ENCODE data around the gene TOX3. TPM values are rescaled to one million over a fixed set of nuclear protein-coding genes. Genes with fewer than 3 reads are reported as not detected.

The TOX3 gene
- total RNA-seq, 1 experiment from 2014 or later: 29.4 TPM

DNA sequence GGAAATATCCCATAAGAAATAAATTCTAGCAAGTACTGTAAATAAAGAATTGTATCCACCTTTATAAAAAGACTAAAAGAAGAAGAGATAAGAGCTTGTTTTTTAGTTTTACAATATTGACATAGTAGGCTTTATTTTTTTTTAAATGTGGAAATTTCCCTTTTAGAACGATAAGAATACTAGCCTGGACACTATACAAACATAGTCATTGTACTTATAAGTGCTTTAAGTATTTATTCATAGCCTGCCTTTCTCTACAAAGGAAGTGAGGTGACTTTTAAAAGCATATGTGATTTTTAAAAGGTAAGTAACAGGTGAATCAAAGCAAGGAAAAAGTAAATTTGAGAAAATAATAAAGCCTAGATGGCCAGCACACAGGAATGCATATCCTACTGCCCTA is 17.7 kb downstream of the TOX3 start:
- Mint-ChIP-seq H3K27me3 (ENCODE audit: unreplicated experiment) (no peaks in the 10 kb centered on the region), H3K4me3 (ENCODE audit: low read depth, unreplicated experiment) (no peak overlapping the region), H3K27ac (ENCODE audit: unreplicated experiment) (no peak overlapping the region), H3K4me1 (ENCODE audit: low read depth, unreplicated experiment) (peaks cover 15% of the 10 kb centered on the region), H3K9me3 (ENCODE audit: low read depth, unreplicated experiment) (peaks cover 3% of the 10 kb centered on the region), H3K36me3 (ENCODE audit: insufficient read depth, unreplicated experiment) (no peaks in the 10 kb centered on the region)
- DNase-seq: no peak
- intact Hi-C loops (cut with micrococcal nuclease; ENCODE audit: unreplicated experiment): no loop called here
- BruUV-seq (replicated peaks): no TSS peak
- TF ChIP-seq, protein P1, sequence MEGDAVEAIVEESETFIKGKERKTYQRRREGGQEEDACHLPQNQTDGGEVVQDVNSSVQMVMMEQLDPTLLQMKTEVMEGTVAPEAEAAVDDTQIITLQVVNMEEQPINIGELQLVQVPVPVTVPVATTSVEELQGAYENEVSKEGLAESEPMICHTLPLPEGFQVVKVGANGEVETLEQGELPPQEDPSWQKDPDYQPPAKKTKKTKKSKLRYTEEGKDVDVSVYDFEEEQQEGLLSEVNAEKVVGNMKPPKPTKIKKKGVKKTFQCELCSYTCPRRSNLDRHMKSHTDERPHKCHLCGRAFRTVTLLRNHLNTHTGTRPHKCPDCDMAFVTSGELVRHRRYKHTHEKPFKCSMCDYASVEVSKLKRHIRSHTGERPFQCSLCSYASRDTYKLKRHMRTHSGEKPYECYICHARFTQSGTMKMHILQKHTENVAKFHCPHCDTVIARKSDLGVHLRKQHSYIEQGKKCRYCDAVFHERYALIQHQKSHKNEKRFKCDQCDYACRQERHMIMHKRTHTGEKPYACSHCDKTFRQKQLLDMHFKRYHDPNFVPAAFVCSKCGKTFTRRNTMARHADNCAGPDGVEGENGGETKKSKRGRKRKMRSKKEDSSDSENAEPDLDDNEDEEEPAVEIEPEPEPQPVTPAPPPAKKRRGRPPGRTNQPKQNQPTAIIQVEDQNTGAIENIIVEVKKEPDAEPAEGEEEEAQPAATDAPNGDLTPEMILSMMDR (IDR thresholded peaks at IDR 0.05; ENCODE audit: unreplicated experiment): no peak
- CTCF ChIA-PET: interaction anchor here (0.9 to 1.0 kb wide), 2 partner anchors 22 to 386 kb away, joined by 3 read pairs; no protein-coding TSS in a partner anchor

DNA sequence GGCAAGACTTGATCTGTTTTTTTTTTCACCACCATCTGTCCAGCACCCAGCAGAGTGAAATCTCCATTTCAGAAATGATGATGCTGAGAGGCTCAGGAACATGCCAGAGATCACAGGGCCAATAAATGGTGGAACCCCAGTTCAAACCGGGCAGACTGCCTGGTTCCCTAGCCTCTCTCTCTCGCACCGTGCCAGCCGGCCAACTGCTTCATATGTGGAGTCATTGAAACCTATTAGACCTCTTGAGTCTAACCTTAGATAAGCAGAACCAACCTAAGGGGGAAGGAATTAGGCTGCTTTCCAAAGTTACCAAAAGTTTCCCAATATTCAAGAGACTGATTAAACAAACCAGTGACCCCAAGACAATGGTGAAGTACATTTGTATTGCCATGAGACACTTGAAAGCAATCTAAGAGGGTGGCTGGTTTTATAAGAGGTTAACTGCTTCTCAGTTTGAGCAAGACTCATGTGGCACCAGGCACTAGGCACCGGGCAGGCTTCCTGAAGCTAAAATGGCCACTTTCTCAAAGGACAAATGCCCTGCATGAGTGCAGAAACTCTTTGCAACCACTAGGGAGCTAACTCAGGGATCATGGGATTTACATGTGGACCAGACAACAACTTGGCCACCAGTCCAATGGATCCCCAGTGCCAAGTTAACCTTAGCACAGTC is 18.4 kb downstream of the TOX3 start:
- peak; percentile 39 for DNase-seq
- Mint-ChIP-seq H3K4me1 (ENCODE audit: low read depth, unreplicated experiment) (peaks cover 15% of the 10 kb centered on the region), H3K36me3 (ENCODE audit: insufficient read depth, unreplicated experiment) (no peaks in the 10 kb centered on the region), H3K27me3 (ENCODE audit: unreplicated experiment) (no peaks in the 10 kb centered on the region), H3K4me3 (ENCODE audit: low read depth, unreplicated experiment) (no peak overlapping the region), H3K9me3 (ENCODE audit: low read depth, unreplicated experiment) (peaks cover 3% of the 10 kb centered on the region), H3K27ac (ENCODE audit: unreplicated experiment) (no peak overlapping the region)
- BruUV-seq (replicated peaks): no TSS peak
- TF ChIP-seq, protein P1 (IDR thresholded peaks at IDR 0.05; ENCODE audit: unreplicated experiment): no peak
- intact Hi-C loops (cut with micrococcal nuclease; ENCODE audit: unreplicated experiment): no loop called here
- CTCF ChIA-PET: interaction anchor here (0.9 to 1.0 kb wide), 2 partner anchors 22 to 387 kb away, joined by 3 read pairs; no protein-coding TSS in a partner anchor

DNA sequence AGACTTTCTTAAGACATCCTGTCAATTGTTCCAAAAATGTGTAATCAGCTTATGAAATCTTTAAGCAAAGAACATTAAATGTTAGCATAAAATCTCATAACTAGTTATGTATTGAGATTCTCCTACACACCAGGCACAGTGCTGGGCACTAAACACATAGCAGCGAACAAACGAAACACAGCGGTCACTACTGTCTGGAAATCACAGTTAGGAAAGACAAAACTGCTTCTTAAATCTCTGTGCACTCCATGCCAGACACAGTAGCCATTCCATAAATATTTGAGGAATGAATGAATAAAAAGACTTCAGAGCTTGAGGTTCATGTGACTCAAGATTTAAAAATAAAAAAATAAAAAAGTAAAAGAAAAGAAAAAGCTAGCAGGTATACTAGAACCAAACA is 20.1 kb downstream of the TOX3 start:
- Mint-ChIP-seq H3K4me1 (ENCODE audit: low read depth, unreplicated experiment) (peaks cover 15% of the 10 kb centered on the region), H3K36me3 (ENCODE audit: insufficient read depth, unreplicated experiment) (no peaks in the 10 kb centered on the region), H3K4me3 (ENCODE audit: low read depth, unreplicated experiment) (no peak overlapping the region), H3K9me3 (ENCODE audit: low read depth, unreplicated experiment) (peaks cover 7% of the 10 kb centered on the region), H3K27me3 (ENCODE audit: unreplicated experiment) (no peaks in the 10 kb centered on the region), H3K27ac (ENCODE audit: unreplicated experiment) (no peak overlapping the region)
- CTCF ChIA-PET: no interaction called here
- no peak for DNase-seq
- no TSS peak for BruUV-seq (replicated peaks)
- TF ChIP-seq, protein P1 (IDR thresholded peaks at IDR 0.05; ENCODE audit: unreplicated experiment): no peak
- intact Hi-C loops (cut with micrococcal nuclease; ENCODE audit: unreplicated experiment): no loop called here

GRCh38 chr16:52526116-52526828 is 20.7 kb downstream of the TOX3 start:
- CTCF ChIA-PET: no interaction called here
- H3K4me1 Mint-ChIP-seq (ENCODE audit: low read depth, unreplicated experiment): peaks cover 15% of the 10 kb centered on the region
- no peak overlapping the region for H3K27ac Mint-ChIP-seq (ENCODE audit: unreplicated experiment)
- TF ChIP-seq, protein P1 (IDR thresholded peaks at IDR 0.05; ENCODE audit: unreplicated experiment): no peak
- no peaks in the 10 kb centered on the region for H3K27me3 Mint-ChIP-seq (ENCODE audit: unreplicated experiment)
- peaks cover 7% of the 10 kb centered on the region for H3K9me3 Mint-ChIP-seq (ENCODE audit: low read depth, unreplicated experiment)
- intact Hi-C loops (cut with micrococcal nuclease; ENCODE audit: unreplicated experiment): no loop called here
- BruUV-seq (replicated peaks): no TSS peak
- H3K4me3 Mint-ChIP-seq (ENCODE audit: low read depth, unreplicated experiment): no peak overlapping the region
- DNase-seq: no peak
- no peaks in the 10 kb centered on the region for H3K36me3 Mint-ChIP-seq (ENCODE audit: insufficient read depth, unreplicated experiment)
